ENCODE results near the gene IL17C.

DNA sequence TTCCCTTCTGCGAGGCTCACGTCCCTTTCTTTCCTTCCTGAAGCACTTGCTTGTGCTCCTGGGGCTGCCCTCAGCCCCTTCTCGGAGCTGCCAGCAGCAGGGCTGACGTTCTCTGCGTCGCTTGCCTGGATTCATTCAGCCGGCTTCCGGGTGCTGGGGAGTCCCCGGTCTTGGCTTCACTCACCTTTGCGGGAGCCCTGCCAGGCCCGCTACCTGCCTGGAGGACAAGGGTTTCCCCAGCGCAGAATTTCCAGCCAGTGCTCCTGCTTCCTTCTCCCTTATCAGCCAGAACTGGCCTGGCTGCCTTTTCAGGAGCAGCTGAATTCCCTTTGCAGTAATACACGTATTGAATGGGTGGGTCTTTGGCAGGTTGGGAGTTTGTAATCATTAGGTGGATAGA lies 22.1 kb upstream of the IL17C start:
- TF ChIP-seq, protein P1, sequence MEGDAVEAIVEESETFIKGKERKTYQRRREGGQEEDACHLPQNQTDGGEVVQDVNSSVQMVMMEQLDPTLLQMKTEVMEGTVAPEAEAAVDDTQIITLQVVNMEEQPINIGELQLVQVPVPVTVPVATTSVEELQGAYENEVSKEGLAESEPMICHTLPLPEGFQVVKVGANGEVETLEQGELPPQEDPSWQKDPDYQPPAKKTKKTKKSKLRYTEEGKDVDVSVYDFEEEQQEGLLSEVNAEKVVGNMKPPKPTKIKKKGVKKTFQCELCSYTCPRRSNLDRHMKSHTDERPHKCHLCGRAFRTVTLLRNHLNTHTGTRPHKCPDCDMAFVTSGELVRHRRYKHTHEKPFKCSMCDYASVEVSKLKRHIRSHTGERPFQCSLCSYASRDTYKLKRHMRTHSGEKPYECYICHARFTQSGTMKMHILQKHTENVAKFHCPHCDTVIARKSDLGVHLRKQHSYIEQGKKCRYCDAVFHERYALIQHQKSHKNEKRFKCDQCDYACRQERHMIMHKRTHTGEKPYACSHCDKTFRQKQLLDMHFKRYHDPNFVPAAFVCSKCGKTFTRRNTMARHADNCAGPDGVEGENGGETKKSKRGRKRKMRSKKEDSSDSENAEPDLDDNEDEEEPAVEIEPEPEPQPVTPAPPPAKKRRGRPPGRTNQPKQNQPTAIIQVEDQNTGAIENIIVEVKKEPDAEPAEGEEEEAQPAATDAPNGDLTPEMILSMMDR (IDR thresholded peaks at IDR 0.05), result no peak
- no peak for TF ChIP-seq POLR2A (IDR thresholded peaks at IDR 0.05)
